Transverse colon (tissue), 4 donors: ENCODE measurements around the gene SNCG.

Experiments used
- POLR2A ChIP-seq: fragments of 450-650 bp; IDR thresholded peaks from one replicate; pipeline ENCODE4 v1.6.1; 2016; ENCODE audit warnings: antibody characterized with exemption, mild to moderate bottlenecking, moderate library complexity
- POLR2AphosphoS5 ChIP-seq, 3 donors: sonication (generic); formaldehyde crosslinking; IDR thresholded peaks; one replicate each; pipeline ENCODE4 v1.6.1; 2016; ENCODE audit warnings: antibody characterized with exemption in 3 of 3
- TF ChIP-seq, protein P1 (sequence below), 5 experiments: fragments of 200-600 bp in 3 of 5; fragments of 450-650 bp in 2 of 5; sonication (generic) in 3 of 5; IDR thresholded peaks; 1 replicate in 2 of 5; 2 replicates in 3 of 5; pipeline ENCODE4 v1.5.1; 2016 to 2017; ENCODE audit warnings: antibody characterized with exemption in 5 of 5, inconsistent platforms in 3 of 5, mild to moderate bottlenecking in 2 of 5, moderate library complexity in 1 of 5

DNA sequence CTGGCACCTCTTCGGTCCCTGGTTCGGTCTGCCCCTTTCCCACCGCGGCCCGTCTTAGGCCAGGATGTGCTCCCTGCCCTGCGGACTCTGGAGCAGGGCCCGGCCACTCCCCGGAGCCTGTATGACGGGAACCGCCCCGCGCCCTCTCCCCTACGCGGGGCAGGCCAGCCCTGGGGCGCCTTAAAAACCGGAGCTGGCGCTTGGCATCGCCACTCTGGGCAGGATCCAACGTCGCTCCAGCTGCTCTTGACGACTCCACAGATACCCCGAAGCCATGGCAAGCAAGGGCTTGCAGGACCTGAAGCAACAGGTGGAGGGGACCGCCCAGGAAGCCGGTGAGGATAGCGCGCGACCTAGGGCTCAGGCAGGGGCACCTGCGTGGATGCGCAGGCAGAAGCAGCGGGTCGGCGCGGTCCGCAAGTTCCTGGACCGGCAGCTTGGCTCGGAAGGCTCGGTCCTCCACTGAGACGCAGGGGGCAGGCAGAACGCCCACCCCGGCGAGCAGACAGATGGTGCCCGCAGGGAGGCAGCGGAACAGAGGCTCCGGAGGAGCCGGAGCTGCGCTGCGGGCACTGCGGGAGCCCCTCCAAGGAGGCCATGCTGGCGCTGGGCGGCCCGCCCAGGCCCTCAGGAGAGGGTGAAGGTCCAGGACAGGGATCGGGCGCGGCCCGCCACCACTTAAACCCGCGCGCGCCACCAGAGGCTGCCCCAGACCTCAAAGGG lies 10.0 kb downstream of the SNCG start, which contains the start of gene ADIRF:
- TF ChIP-seq, protein P1, sequence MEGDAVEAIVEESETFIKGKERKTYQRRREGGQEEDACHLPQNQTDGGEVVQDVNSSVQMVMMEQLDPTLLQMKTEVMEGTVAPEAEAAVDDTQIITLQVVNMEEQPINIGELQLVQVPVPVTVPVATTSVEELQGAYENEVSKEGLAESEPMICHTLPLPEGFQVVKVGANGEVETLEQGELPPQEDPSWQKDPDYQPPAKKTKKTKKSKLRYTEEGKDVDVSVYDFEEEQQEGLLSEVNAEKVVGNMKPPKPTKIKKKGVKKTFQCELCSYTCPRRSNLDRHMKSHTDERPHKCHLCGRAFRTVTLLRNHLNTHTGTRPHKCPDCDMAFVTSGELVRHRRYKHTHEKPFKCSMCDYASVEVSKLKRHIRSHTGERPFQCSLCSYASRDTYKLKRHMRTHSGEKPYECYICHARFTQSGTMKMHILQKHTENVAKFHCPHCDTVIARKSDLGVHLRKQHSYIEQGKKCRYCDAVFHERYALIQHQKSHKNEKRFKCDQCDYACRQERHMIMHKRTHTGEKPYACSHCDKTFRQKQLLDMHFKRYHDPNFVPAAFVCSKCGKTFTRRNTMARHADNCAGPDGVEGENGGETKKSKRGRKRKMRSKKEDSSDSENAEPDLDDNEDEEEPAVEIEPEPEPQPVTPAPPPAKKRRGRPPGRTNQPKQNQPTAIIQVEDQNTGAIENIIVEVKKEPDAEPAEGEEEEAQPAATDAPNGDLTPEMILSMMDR (IDR thresholded peaks at IDR 0.05) = no peak
- TF ChIP-seq POLR2A (peak; percentile 86), POLR2AphosphoS5 (IDR thresholded peaks at IDR 0.05) (peak; percentile 48 to 84 (median 78))
